ENCODE results near the gene CTXN2.

DNA sequence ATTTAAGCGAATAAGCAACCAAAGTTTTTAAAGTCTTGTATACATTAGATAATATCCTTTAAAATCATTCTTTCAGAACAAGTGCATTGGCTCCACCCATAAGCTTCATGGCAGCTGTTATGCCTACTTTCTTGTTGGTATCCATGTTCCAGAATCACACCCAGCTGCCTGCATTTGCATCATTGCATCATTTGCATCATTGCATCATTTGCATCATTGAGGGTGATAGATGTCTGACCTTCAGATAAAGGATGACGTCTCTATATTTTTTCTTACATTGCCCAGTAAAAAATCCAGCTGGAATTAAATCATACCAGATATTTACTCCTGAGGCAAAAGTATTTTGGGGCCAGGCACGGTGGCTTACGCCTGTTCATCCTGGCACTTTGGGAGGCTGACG, 56.9 kb downstream of the CTXN2 start:
- TF ChIP-seq, protein P1, sequence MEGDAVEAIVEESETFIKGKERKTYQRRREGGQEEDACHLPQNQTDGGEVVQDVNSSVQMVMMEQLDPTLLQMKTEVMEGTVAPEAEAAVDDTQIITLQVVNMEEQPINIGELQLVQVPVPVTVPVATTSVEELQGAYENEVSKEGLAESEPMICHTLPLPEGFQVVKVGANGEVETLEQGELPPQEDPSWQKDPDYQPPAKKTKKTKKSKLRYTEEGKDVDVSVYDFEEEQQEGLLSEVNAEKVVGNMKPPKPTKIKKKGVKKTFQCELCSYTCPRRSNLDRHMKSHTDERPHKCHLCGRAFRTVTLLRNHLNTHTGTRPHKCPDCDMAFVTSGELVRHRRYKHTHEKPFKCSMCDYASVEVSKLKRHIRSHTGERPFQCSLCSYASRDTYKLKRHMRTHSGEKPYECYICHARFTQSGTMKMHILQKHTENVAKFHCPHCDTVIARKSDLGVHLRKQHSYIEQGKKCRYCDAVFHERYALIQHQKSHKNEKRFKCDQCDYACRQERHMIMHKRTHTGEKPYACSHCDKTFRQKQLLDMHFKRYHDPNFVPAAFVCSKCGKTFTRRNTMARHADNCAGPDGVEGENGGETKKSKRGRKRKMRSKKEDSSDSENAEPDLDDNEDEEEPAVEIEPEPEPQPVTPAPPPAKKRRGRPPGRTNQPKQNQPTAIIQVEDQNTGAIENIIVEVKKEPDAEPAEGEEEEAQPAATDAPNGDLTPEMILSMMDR (IDR thresholded peaks at IDR 0.05), result no peak
- TF ChIP-seq, protein P2, sequence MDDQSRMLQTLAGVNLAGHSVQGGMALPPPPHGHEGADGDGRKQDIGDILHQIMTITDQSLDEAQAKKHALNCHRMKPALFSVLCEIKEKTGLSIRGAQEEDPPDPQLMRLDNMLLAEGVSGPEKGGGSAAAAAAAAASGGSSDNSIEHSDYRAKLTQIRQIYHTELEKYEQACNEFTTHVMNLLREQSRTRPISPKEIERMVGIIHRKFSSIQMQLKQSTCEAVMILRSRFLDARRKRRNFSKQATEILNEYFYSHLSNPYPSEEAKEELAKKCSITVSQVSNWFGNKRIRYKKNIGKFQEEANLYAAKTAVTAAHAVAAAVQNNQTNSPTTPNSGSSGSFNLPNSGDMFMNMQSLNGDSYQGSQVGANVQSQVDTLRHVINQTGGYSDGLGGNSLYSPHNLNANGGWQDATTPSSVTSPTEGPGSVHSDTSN (IDR thresholded peaks at IDR 0.05), result no peak
- TF ChIP-seq MXI1 (IDR thresholded peaks at IDR 0.05; ENCODE audit: low read depth, low read length) (no peak), POLR2AphosphoS5 (IDR thresholded peaks at IDR 0.05; ENCODE audit: low read depth, low read length) (no peak), RXRA (IDR thresholded peaks at IDR 0.05; ENCODE audit: borderline replicate concordance, low read depth) (no peak), NRF1 (IDR thresholded peaks at IDR 0.05; ENCODE audit: low read depth, low read length) (no peak)

All from SK-N-SH (cell line).